Measurements from ENCODE around the gene STARD7.
A peak's percentile ranks its signal among the peaks of the same experiment; 100 is the strongest.

STARD7 gene

DNA sequence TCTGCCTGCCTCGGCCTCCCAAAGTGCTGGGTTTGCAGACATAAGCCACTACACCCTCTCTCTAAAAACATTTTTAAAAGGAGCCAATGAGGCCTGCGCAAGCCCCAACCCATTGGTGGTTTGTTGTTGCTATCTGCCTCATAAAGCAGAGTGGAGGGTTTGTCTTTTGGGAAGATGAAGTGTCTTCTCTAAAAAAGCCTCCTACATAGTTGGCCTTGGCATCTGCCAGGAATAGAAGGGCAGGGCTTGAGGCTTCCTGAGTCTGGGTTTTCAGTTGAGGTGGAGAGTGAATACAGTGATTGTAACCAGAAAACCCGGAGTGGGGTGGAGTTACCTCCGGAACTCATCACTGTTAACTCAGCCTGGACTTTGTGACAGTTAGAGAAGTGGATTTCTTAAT lies 5.9 kb upstream of the STARD7 start:
- TF ChIP-seq CTCF (IDR thresholded peaks at IDR 0.05; ENCODE audit: low read length, missing control alignments), result no peak
- DNase-seq (ENCODE audit: low read depth), result no peak
- no peak overlapping the region for H3K4me3 ChIP-seq (replicated peaks; ENCODE audit: low read depth, low read length)

GRCh38 chr2:96213379-96213778 lies 4.8 kb upstream of the STARD7 start:
- H3K4me3 ChIP-seq (replicated peaks; ENCODE audit: low read depth, low read length), result no peak overlapping the region
- no peak for TF ChIP-seq CTCF (IDR thresholded peaks at IDR 0.05; ENCODE audit: low read length, missing control alignments)
- DNase-seq (ENCODE audit: low read depth), result no peak

GRCh38 chr2:96212339-96212738 lies 3.7 kb upstream of the STARD7 start:
- no peak for TF ChIP-seq CTCF (IDR thresholded peaks at IDR 0.05; ENCODE audit: low read length, missing control alignments)
- H3K4me3 ChIP-seq (replicated peaks; ENCODE audit: low read depth, low read length), result no peak overlapping the region
- DNase-seq (ENCODE audit: low read depth), result no peak

- peak overlapping the region; percentile 89 for H3K4me3 ChIP-seq (replicated peaks; ENCODE audit: low read depth, low read length)
- DNase-seq (ENCODE audit: low read depth), result no peak
- no peak for TF ChIP-seq CTCF (IDR thresholded peaks at IDR 0.05; ENCODE audit: low read length, missing control alignments)
These were observed 1.1 kb upstream of the STARD7 start for GRCh38 chr2:96209729-96210085.

- DNase-seq (ENCODE audit: low read depth), result no peak
- no peak for TF ChIP-seq CTCF (IDR thresholded peaks at IDR 0.05; ENCODE audit: low read length, missing control alignments)
- peak overlapping the region; percentile 89 for H3K4me3 ChIP-seq (replicated peaks; ENCODE audit: low read depth, low read length)
These were observed 543 bp upstream of the STARD7 start for GRCh38 chr2:96209011-96209728.

- DNase-seq (ENCODE audit: low read depth), result no peak
These were observed 869 bp downstream of the STARD7 start for GRCh38 chr2:96207774-96208142.

More at GRCh38 chr2:96207774-96208142, 869 bp downstream of the STARD7 start:
- no peak for TF ChIP-seq CTCF (IDR thresholded peaks at IDR 0.05; ENCODE audit: low read length, missing control alignments)
- H3K4me3 ChIP-seq (replicated peaks; ENCODE audit: low read depth, low read length), result peak overlapping the region; percentile 89
